IMR-90 (cell line): ENCODE measurements around the gene NEDD4L.

Source experiments
- BHLHE40 ChIP-seq: fragments of 150-350 bp; IDR thresholded peaks from 2 replicates; pipeline ENCODE4 v1.6.1; 2016; ENCODE audit warnings: mild to moderate bottlenecking, low read depth, low read length
- CEBPB ChIP-seq: IDR thresholded peaks from 2 replicates; pipeline ENCODE4 v1.6.1; 2012; ENCODE audit warnings: low read depth, low read length, improper control_type of control experiment
- FOS ChIP-seq: fragments of 150-350 bp; IDR thresholded peaks from 2 replicates; pipeline ENCODE4 v1.6.1; 2016; ENCODE audit warnings: low read depth, low read length
- MAZ ChIP-seq: IDR thresholded peaks from 2 replicates; pipeline ENCODE4 v1.6.1; 2012; ENCODE audit warnings: low read depth, mild to moderate bottlenecking, low read length, improper control_type of control experiment, moderate library complexity, borderline replicate concordance
- MXI1 ChIP-seq: IDR thresholded peaks from 2 replicates; pipeline ENCODE4 v1.6.1; 2012; ENCODE audit warnings: low read depth, mild to moderate bottlenecking, low read length, moderate library complexity, borderline replicate concordance
- NFE2L2 ChIP-seq: fragments of 150-350 bp; IDR thresholded peaks from 2 replicates; pipeline ENCODE4 v1.6.1; 2016; ENCODE audit warnings: low read depth, mild to moderate bottlenecking, low read length
- POLR2A ChIP-seq: IDR thresholded peaks from 2 replicates; pipeline ENCODE4 v1.6.1; 2012; ENCODE audit warnings: mild to moderate bottlenecking, low read depth, low read length
- RAD21 ChIP-seq: IDR thresholded peaks from 2 replicates; pipeline ENCODE4 v1.6.1; 2012; ENCODE audit warnings: low read length, improper control_type of control experiment
- RCOR1 ChIP-seq: IDR thresholded peaks from 2 replicates; pipeline ENCODE4 v1.6.1; 2012; ENCODE audit warnings: mild to moderate bottlenecking, low read length, improper control_type of control experiment; ENCODE audit not compliant: insufficient replicate concordance
- RFX5 ChIP-seq: IDR thresholded peaks from 2 replicates; pipeline ENCODE4 v1.8.0; 2012; ENCODE audit warnings: low read depth, mild to moderate bottlenecking, low read length, moderate library complexity
- TF ChIP-seq, protein P1 (sequence below): conservative IDR thresholded peaks from 2 replicates; pipeline ENCODE4 v1.5.1; 2012; ENCODE audit warnings: mild to moderate bottlenecking, low read depth, low read length, improper control_type of control experiment
- TF ChIP-seq, protein P2 (sequence below): fragments of 150-350 bp; IDR thresholded peaks from 2 replicates; pipeline ENCODE4 v1.6.1; 2017; ENCODE audit warnings: mild to moderate bottlenecking, antibody characterized with exemption, low read length, low read depth

DNA sequence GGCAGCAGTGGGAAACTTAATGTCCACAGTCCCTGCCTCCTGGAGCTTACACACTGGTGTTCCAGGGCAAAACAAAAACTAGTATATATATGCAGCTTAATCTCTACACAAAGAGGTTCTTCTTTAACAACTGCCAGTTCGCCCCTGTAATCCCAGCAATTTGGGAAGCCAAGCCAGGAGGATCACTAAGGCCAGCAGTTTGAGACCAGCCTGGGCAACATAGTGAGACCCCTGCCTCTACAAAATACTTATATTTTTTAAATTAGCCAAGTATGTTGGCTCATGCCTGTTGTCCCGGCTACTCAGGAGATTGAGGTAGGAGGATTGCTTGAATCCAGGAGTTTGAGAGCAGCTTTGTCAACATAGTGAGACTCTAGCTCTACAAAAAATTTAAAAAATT lies 17.2 kb upstream of the NEDD4L start:
- TF ChIP-seq MAZ: no peak
- TF ChIP-seq, protein P1, sequence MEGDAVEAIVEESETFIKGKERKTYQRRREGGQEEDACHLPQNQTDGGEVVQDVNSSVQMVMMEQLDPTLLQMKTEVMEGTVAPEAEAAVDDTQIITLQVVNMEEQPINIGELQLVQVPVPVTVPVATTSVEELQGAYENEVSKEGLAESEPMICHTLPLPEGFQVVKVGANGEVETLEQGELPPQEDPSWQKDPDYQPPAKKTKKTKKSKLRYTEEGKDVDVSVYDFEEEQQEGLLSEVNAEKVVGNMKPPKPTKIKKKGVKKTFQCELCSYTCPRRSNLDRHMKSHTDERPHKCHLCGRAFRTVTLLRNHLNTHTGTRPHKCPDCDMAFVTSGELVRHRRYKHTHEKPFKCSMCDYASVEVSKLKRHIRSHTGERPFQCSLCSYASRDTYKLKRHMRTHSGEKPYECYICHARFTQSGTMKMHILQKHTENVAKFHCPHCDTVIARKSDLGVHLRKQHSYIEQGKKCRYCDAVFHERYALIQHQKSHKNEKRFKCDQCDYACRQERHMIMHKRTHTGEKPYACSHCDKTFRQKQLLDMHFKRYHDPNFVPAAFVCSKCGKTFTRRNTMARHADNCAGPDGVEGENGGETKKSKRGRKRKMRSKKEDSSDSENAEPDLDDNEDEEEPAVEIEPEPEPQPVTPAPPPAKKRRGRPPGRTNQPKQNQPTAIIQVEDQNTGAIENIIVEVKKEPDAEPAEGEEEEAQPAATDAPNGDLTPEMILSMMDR: no peak
- TF ChIP-seq RFX5: no peak
- TF ChIP-seq, protein P2, sequence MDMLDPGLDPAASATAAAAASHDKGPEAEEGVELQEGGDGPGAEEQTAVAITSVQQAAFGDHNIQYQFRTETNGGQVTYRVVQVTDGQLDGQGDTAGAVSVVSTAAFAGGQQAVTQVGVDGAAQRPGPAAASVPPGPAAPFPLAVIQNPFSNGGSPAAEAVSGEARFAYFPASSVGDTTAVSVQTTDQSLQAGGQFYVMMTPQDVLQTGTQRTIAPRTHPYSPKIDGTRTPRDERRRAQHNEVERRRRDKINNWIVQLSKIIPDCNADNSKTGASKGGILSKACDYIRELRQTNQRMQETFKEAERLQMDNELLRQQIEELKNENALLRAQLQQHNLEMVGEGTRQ: no peak
- TF ChIP-seq CEBPB: no peak
- TF ChIP-seq MXI1: no peak
- TF ChIP-seq FOS: no peak
- TF ChIP-seq RCOR1: no peak
- no peak for TF ChIP-seq RAD21
- TF ChIP-seq POLR2A: no peak
- no peak for TF ChIP-seq BHLHE40
- TF ChIP-seq NFE2L2: no peak
